Measurements from ENCODE around the gene NT5E.

Gene NT5E

GRCh38 chr6:85419046-85419759, 30.7 kb upstream of the NT5E start:
- ChIA-PET CTCF (no interaction called here), POLR2A (no interaction called here)
- no peak for DNase-seq (ENCODE audit: extremely low spot score)
- TF ChIP-seq NFRKB (IDR thresholded peaks at IDR 0.05) (no peak), ELF4 (IDR thresholded peaks at IDR 0.05) (no peak), ARNT (IDR thresholded peaks at IDR 0.05) (no peak), FOXK2 (IDR thresholded peaks at IDR 0.05) (no peak), L3MBTL2 (conservative IDR thresholded peaks at IDR 0.05) (no peak), CTBP1 (IDR thresholded peaks at IDR 0.05; ENCODE audit: borderline replicate concordance) (no peak), PKNOX1 (IDR thresholded peaks at IDR 0.05) (no peak), FOXA1 (IDR thresholded peaks at IDR 0.05) (no peak), SP1 (IDR thresholded peaks at IDR 0.05) (no peak), FOXM1 (IDR thresholded peaks at IDR 0.05; ENCODE audit: borderline replicate concordance) (no peak), ZNF384 (IDR thresholded peaks at IDR 0.05) (no peak), HDGF (IDR thresholded peaks at IDR 0.05; ENCODE audit: borderline replicate concordance) (no peak), LEF1 (IDR thresholded peaks at IDR 0.05; ENCODE audit: borderline replicate concordance) (no peak), SUZ12 (IDR thresholded peaks at IDR 0.05) (no peak), BHLHE40 (IDR thresholded peaks at IDR 0.05; ENCODE audit: borderline replicate concordance) (no peak), TARDBP (IDR thresholded peaks at IDR 0.05) (no peak)

GRCh38 chr6:85420551-85420950, 29.3 kb upstream of the NT5E start:
- no peak for DNase-seq (ENCODE audit: extremely low spot score)
- ChIA-PET CTCF (no interaction called here), POLR2A (no interaction called here)
- TF ChIP-seq LEF1 (IDR thresholded peaks at IDR 0.05; ENCODE audit: borderline replicate concordance) (no peak), FOXM1 (IDR thresholded peaks at IDR 0.05; ENCODE audit: borderline replicate concordance) (no peak), SP1 (IDR thresholded peaks at IDR 0.05) (no peak), CTBP1 (IDR thresholded peaks at IDR 0.05; ENCODE audit: borderline replicate concordance) (no peak), BHLHE40 (IDR thresholded peaks at IDR 0.05; ENCODE audit: borderline replicate concordance) (no peak), L3MBTL2 (conservative IDR thresholded peaks at IDR 0.05) (no peak), NFRKB (IDR thresholded peaks at IDR 0.05) (no peak), HDGF (IDR thresholded peaks at IDR 0.05; ENCODE audit: borderline replicate concordance) (no peak), PKNOX1 (IDR thresholded peaks at IDR 0.05) (no peak), FOXA1 (IDR thresholded peaks at IDR 0.05) (no peak), ZNF384 (IDR thresholded peaks at IDR 0.05) (no peak), ARNT (IDR thresholded peaks at IDR 0.05) (no peak), SUZ12 (IDR thresholded peaks at IDR 0.05) (no peak), TARDBP (IDR thresholded peaks at IDR 0.05) (no peak), FOXK2 (IDR thresholded peaks at IDR 0.05) (no peak), ELF4 (IDR thresholded peaks at IDR 0.05) (no peak)

- CTCF ChIA-PET: interaction anchor here (0.9 kb wide), 1 partner anchor 37 kb away, joined by 11 read pairs; no protein-coding TSS in a partner anchor
- POLR2A ChIA-PET: no interaction called here
- no peak for TF ChIP-seq TARDBP (IDR thresholded peaks at IDR 0.05)
- TF ChIP-seq PKNOX1 (IDR thresholded peaks at IDR 0.05): no peak
- no peak for TF ChIP-seq ELF4 (IDR thresholded peaks at IDR 0.05)
- TF ChIP-seq CTBP1 (IDR thresholded peaks at IDR 0.05; ENCODE audit: borderline replicate concordance): no peak
- TF ChIP-seq BHLHE40 (IDR thresholded peaks at IDR 0.05; ENCODE audit: borderline replicate concordance): no peak
- no peak for TF ChIP-seq SUZ12 (IDR thresholded peaks at IDR 0.05)
- no peak for TF ChIP-seq LEF1 (IDR thresholded peaks at IDR 0.05; ENCODE audit: borderline replicate concordance)
- TF ChIP-seq ARNT (IDR thresholded peaks at IDR 0.05): no peak
- no peak for TF ChIP-seq FOXM1 (IDR thresholded peaks at IDR 0.05; ENCODE audit: borderline replicate concordance)
- no peak for TF ChIP-seq L3MBTL2 (conservative IDR thresholded peaks at IDR 0.05)
- TF ChIP-seq FOXK2 (IDR thresholded peaks at IDR 0.05): no peak
- TF ChIP-seq FOXA1 (IDR thresholded peaks at IDR 0.05): no peak
- TF ChIP-seq NFRKB (IDR thresholded peaks at IDR 0.05): no peak
- no peak for TF ChIP-seq SP1 (IDR thresholded peaks at IDR 0.05)
- TF ChIP-seq ZNF384 (IDR thresholded peaks at IDR 0.05): no peak
- TF ChIP-seq HDGF (IDR thresholded peaks at IDR 0.05; ENCODE audit: borderline replicate concordance): no peak
- DNase-seq (ENCODE audit: extremely low spot score): no peak
These were observed 28.7 kb upstream of the NT5E start for GRCh38 chr6:85421181-85421580.

GRCh38 chr6:85421972-85422371, 27.9 kb upstream of the NT5E start:
- CTCF ChIA-PET: interaction anchor here (0.9 kb wide), 1 partner anchor 38 kb away, joined by 11 read pairs; no protein-coding TSS in a partner anchor
- DNase-seq (ENCODE audit: extremely low spot score): no peak
- POLR2A ChIA-PET: no interaction called here
- no peak for TF ChIP-seq TARDBP (IDR thresholded peaks at IDR 0.05)
- no peak for TF ChIP-seq BHLHE40 (IDR thresholded peaks at IDR 0.05; ENCODE audit: borderline replicate concordance)
- TF ChIP-seq ZNF384 (IDR thresholded peaks at IDR 0.05): no peak
- TF ChIP-seq SUZ12 (IDR thresholded peaks at IDR 0.05): no peak
- no peak for TF ChIP-seq ELF4 (IDR thresholded peaks at IDR 0.05)
- TF ChIP-seq CTBP1 (IDR thresholded peaks at IDR 0.05; ENCODE audit: borderline replicate concordance): no peak
- TF ChIP-seq SP1 (IDR thresholded peaks at IDR 0.05): no peak
- no peak for TF ChIP-seq ARNT (IDR thresholded peaks at IDR 0.05)
- no peak for TF ChIP-seq FOXA1 (IDR thresholded peaks at IDR 0.05)
- TF ChIP-seq HDGF (IDR thresholded peaks at IDR 0.05; ENCODE audit: borderline replicate concordance): no peak

GRCh38 chr6:85422996-85423395, 26.9 kb upstream of the NT5E start:
- ChIA-PET POLR2A (no interaction called here), CTCF (no interaction called here)
- no peak for DNase-seq (ENCODE audit: extremely low spot score)

More at GRCh38 chr6:85422996-85423395, 26.9 kb upstream of the NT5E start:
- TF ChIP-seq NFRKB (IDR thresholded peaks at IDR 0.05): no peak
- TF ChIP-seq ARNT (IDR thresholded peaks at IDR 0.05): no peak
- TF ChIP-seq LEF1 (IDR thresholded peaks at IDR 0.05; ENCODE audit: borderline replicate concordance): no peak
- no peak for TF ChIP-seq TARDBP (IDR thresholded peaks at IDR 0.05)
- no peak for TF ChIP-seq ELF4 (IDR thresholded peaks at IDR 0.05)
- no peak for TF ChIP-seq SUZ12 (IDR thresholded peaks at IDR 0.05)
- no peak for TF ChIP-seq PKNOX1 (IDR thresholded peaks at IDR 0.05)
- no peak for TF ChIP-seq HDGF (IDR thresholded peaks at IDR 0.05; ENCODE audit: borderline replicate concordance)
- no peak for TF ChIP-seq CTBP1 (IDR thresholded peaks at IDR 0.05; ENCODE audit: borderline replicate concordance)
- no peak for TF ChIP-seq FOXM1 (IDR thresholded peaks at IDR 0.05; ENCODE audit: borderline replicate concordance)
